H1 (cell line): ENCODE data around the gene GAS6. TPM values are rescaled to one million over a fixed set of nuclear protein-coding genes. Genes with fewer than 3 reads are reported as not detected.
A peak's percentile ranks its signal among the peaks of the same experiment; 100 is the strongest.

ENCODE experiments used
- CTCF ChIA-PET: fragments of 300-600 bp; sonication (Branson Sonifier 250); formaldehyde crosslinking; loops from one replicate; lab custom pipeline; 2021; ENCODE audit not compliant: partially characterized antibody; lab: Charles Lee
- POLR2A ChIA-PET: fragments of 300-600 bp; sonication (Branson Sonifier 250); formaldehyde crosslinking; loops from one replicate; lab custom pipeline; 2021; ENCODE audit warnings: inconsistent platforms; ENCODE audit not compliant: partially characterized antibody; lab: Charles Lee
- DNase-seq, 2 experiments: peaks; one replicate each; pipeline versions ENCODE4 v3.0.0 to v3.0.0-alpha.2; 2010 to 2022; ENCODE audit warnings: low spot score in 2 of 2, low read depth in 1 of 2, mixed read lengths in 1 of 2
- FAIRE-seq: peaks from 2 replicates; lab custom pipeline; 2011; peaks lifted over from hg19 to GRCh38; lab: Jason Lieb, UNC
- H2AFZ ChIP-seq: 2 replicates; pipeline ENCODE4 v1.8.1; 2012; ENCODE audit warnings: low read length, inconsistent platforms
- H2AK5ac ChIP-seq: 2 replicates; pipeline ENCODE4 v1.6.1; 2013; ENCODE audit warnings: low read depth, low read length
- H2BK120ac ChIP-seq: replicated peaks from 2 replicates; pipeline ENCODE3; 2013; ENCODE audit warnings: low read depth, low read length, inconsistent platforms
- H2BK12ac ChIP-seq: 2 replicates; pipeline ENCODE4 v1.6.1; 2013; ENCODE audit warnings: low read depth, low read length
- H2BK15ac ChIP-seq: 2 replicates; pipeline ENCODE4 v1.6.1; 2013; ENCODE audit warnings: low read length
- H2BK20ac ChIP-seq: 2 replicates; pipeline ENCODE4 v1.6.1; 2013; ENCODE audit warnings: low read length
- H2BK5ac ChIP-seq: 2 replicates; pipeline ENCODE4 v1.6.1; 2013; ENCODE audit warnings: low read depth, low read length
- H3K14ac ChIP-seq: 2 replicates; pipeline ENCODE4 v1.6.1; 2013; ENCODE audit warnings: inconsistent platforms; ENCODE audit not compliant: insufficient read length
- H3K18ac ChIP-seq: 2 replicates; pipeline ENCODE4 v1.6.1; 2013; ENCODE audit warnings: low read length; ENCODE audit errors: extremely low read depth
- H3K23ac ChIP-seq: 2 replicates; pipeline ENCODE4 v1.6.1; 2013; ENCODE audit warnings: inconsistent platforms; ENCODE audit not compliant: insufficient read length
- H3K23me2 ChIP-seq: 2 replicates; pipeline ENCODE4 v1.6.1; 2013; ENCODE audit warnings: low read depth, low read length
- H3K27ac ChIP-seq: 2 replicates; pipeline ENCODE4 v1.6.1; 2011; ENCODE audit warnings: low read depth, low read length, inconsistent platforms
- H3K27me3 ChIP-seq, 4 experiments: replicated peaks in 1 of 4; 1 replicate in 1 of 4; 2 replicates in 3 of 4; pipeline versions ENCODE4 v1.6.1 to v1.8.1; 2011 to 2013; ENCODE audit warnings: low read length in 3 of 4, mild to moderate bottlenecking in 3 of 4, inconsistent platforms in 2 of 4, mixed read lengths in 2 of 4, moderate library complexity in 1 of 4; ENCODE audit not compliant: control insufficient read depth in 3 of 4, insufficient read depth in 3 of 4; ENCODE audit errors: extremely low read depth in 1 of 4
- H3K36me3 ChIP-seq, 4 experiments: 2 replicates each; pipeline versions ENCODE4 v1.6.1 to v1.8.1; 2011 to 2013; ENCODE audit warnings: mild to moderate bottlenecking in 4 of 4, low read length in 3 of 4, moderate library complexity in 2 of 4, control low read depth in 1 of 4, inconsistent platforms in 1 of 4; ENCODE audit not compliant: insufficient read depth in 4 of 4, control insufficient read depth in 2 of 4
- H3K4ac ChIP-seq: replicated peaks from 2 replicates; pipeline ENCODE3; 2013; ENCODE audit warnings: low read length, low read depth, mixed read lengths, inconsistent platforms; ENCODE audit not compliant: insufficient read length
- H3K4me1 ChIP-seq, 4 experiments: replicated peaks in 1 of 4; 1 replicate in 1 of 4; 2 replicates in 3 of 4; pipeline versions ENCODE4 v1.6.1 to v1.8.1; 2011 to 2013; ENCODE audit warnings: low read length in 3 of 4, inconsistent platforms in 2 of 4, mixed read lengths in 1 of 4; ENCODE audit not compliant: insufficient read depth in 4 of 4, control insufficient read depth in 3 of 4
- H3K4me2 ChIP-seq, 2 experiments: 2 replicates each; pipeline versions ENCODE4 v1.6.1 to v1.8.1; 2011 to 2013; ENCODE audit warnings: low read depth in 2 of 2, low read length in 2 of 2, control low read depth in 1 of 2, inconsistent platforms in 1 of 2, mild to moderate bottlenecking in 1 of 2; ENCODE audit not compliant: insufficient read depth in 1 of 2
- H3K4me3 ChIP-seq, 4 experiments: fragments of 200-600, 300-600 bp in 1 of 4; sonication (generic), shearing (Covaris generic), sonication (Bioruptor Twin) in 1 of 4; 2 replicates each; pipeline versions ENCODE4 v1.5.1 to v1.8.1; 2011 to 2016; ENCODE audit warnings: low read length in 4 of 4, low read depth in 3 of 4, control low read depth in 2 of 4, inconsistent platforms in 2 of 4, mild to moderate bottlenecking in 2 of 4, mixed read lengths in 1 of 4, moderate library complexity in 1 of 4; ENCODE audit not compliant: insufficient read depth in 2 of 4; ENCODE audit errors: extremely low read depth in 1 of 4
- H3K56ac ChIP-seq: replicated peaks from 2 replicates; pipeline ENCODE3; 2013; ENCODE audit warnings: low read depth, mild to moderate bottlenecking, mixed read lengths, low read length, inconsistent platforms; ENCODE audit not compliant: insufficient read length
- H3K79me1 ChIP-seq: 2 replicates; pipeline ENCODE4 v1.6.1; 2013; ENCODE audit warnings: low read depth, low read length, control low read depth
- H3K79me2 ChIP-seq, 2 experiments: 2 replicates each; pipeline versions ENCODE4 v1.6.1 to v1.8.1; 2012 to 2013; ENCODE audit warnings: low read length in 2 of 2, mild to moderate bottlenecking in 2 of 2, inconsistent platforms in 1 of 2; ENCODE audit not compliant: insufficient read depth in 2 of 2, control insufficient read depth in 1 of 2
- H3K9ac ChIP-seq, 4 experiments: replicated peaks in 1 of 4; 1 replicate in 1 of 4; 2 replicates in 3 of 4; pipeline versions ENCODE4 v1.6.1 to v1.8.1; 2011 to 2013; ENCODE audit warnings: low read depth in 3 of 4, low read length in 3 of 4, control low read depth in 2 of 4, mild to moderate bottlenecking in 2 of 4, moderate library complexity in 2 of 4, inconsistent platforms in 1 of 4; ENCODE audit errors: extremely low read depth in 1 of 4
- H3K9me3 ChIP-seq, 2 experiments: 2 replicates each; pipeline versions ENCODE4 v1.6.1 to v1.8.1; 2012 to 2013; ENCODE audit warnings: mild to moderate bottlenecking in 2 of 2, moderate library complexity in 2 of 2, control low read depth in 1 of 2, inconsistent platforms in 1 of 2, low read depth in 1 of 2, low read length in 1 of 2, mixed read lengths in 1 of 2; ENCODE audit not compliant: insufficient read depth in 2 of 2
- H4K20me1 ChIP-seq, 2 experiments: replicated peaks in 1 of 2; 2 replicates each; pipeline versions ENCODE3 to v1.8.1; 2011 to 2013; ENCODE audit warnings: inconsistent platforms in 2 of 2, low read length in 2 of 2, mild to moderate bottlenecking in 1 of 2; ENCODE audit not compliant: insufficient read depth in 2 of 2, control insufficient read depth in 1 of 2
- H4K5ac ChIP-seq: 2 replicates; pipeline ENCODE4 v1.6.1; 2013; ENCODE audit warnings: low read length, low read depth, mixed read lengths, inconsistent platforms; ENCODE audit not compliant: insufficient read length
- H4K8ac ChIP-seq: 2 replicates; pipeline ENCODE4 v1.8.0; 2013; ENCODE audit warnings: mild to moderate bottlenecking, moderate library complexity, low read length, inconsistent platforms; ENCODE audit not compliant: insufficient read depth; ENCODE audit errors: extremely low read depth
- H4K91ac ChIP-seq: replicated peaks from 2 replicates; pipeline ENCODE3; 2013; ENCODE audit warnings: low read length, mixed read lengths, inconsistent platforms; ENCODE audit not compliant: insufficient read length
- CBX8 ChIP-seq: fragments of 300-800, 300-1000 bp; sonication (generic); IDR thresholded peaks from 2 replicates; pipeline ENCODE4 v1.7.1; 2016; ENCODE audit warnings: low read depth, low read length, borderline replicate concordance
- EGR1 ChIP-seq: IDR thresholded peaks from 2 replicates; pipeline ENCODE4 v1.6.1; 2011; ENCODE audit warnings: low read depth, low read length, borderline replicate concordance
- JUN ChIP-seq: IDR thresholded peaks from 2 replicates; pipeline ENCODE4 v1.6.1; 2011; ENCODE audit warnings: low read depth, mild to moderate bottlenecking, improper control_type of control experiment, low read length
- RXRA ChIP-seq: IDR thresholded peaks from 2 replicates; pipeline ENCODE4 v1.6.1; 2011; ENCODE audit warnings: low read depth, mild to moderate bottlenecking, low read length, moderate library complexity; ENCODE audit not compliant: insufficient read depth
- SP1 ChIP-seq: IDR thresholded peaks from 2 replicates; pipeline ENCODE4 v1.6.1; 2011; ENCODE audit warnings: low read depth, low read length
- SUZ12 ChIP-seq: fragments of 200-600 bp; sonication (generic); IDR thresholded peaks from 2 replicates; pipeline ENCODE4 v1.6.1; 2012; ENCODE audit warnings: mild to moderate bottlenecking, inconsistent platforms, low read length, moderate library complexity, mixed read lengths
- TAF1 ChIP-seq: IDR thresholded peaks from 2 replicates; pipeline ENCODE4 v1.6.1; 2011; ENCODE audit warnings: mild to moderate bottlenecking, low read depth, low read length
- TAF7 ChIP-seq: optimal IDR thresholded peaks from 2 replicates; pipeline ENCODE3; 2011; ENCODE audit warnings: low read depth, mild to moderate bottlenecking, inconsistent platforms, low read length, moderate library complexity, borderline replicate concordance
- WGBS, 2 experiments: shearing (Covaris generic) in 1 of 2; methylation state at CpG; one replicate each; pipeline versions ENCODE4 v1.1.6 to v1.1.7; 2013 to 2015; ENCODE audit warnings: low lambda C conversion rate in 2 of 2, mixed read lengths in 2 of 2, inconsistent platforms in 1 of 2, low coverage in 1 of 2, missing lambda C conversion rate in 1 of 2; ENCODE audit not compliant: insufficient replicate concordance in 2 of 2, insufficient coverage in 1 of 2, insufficient read length in 1 of 2; ENCODE audit errors: extremely low coverage in 1 of 2, missing lambda C conversion rate in 1 of 2; 5-methylcytosine and 5-hydroxymethylcytosine counted together
- polyA plus RNA-seq, 7 experiments: library from polyadenylated mRNA; depleted of rRNA in 3 of 7; stranded (reverse) in 5 of 7; unstranded in 2 of 7; fragments of >200 nt in 5 of 7; fragments of 200-250 nt in 2 of 7; gene quantifications; 1 replicate in 5 of 7; 2 replicates in 1 of 7; 4 replicates in 1 of 7; pipeline versions ENCODE4 v1.2.1 to v1.2.3, GENCODE V29; 2011 to 2013; ENCODE audit warnings: missing spikeins in 2 of 7, mixed read lengths in 2 of 7
- total RNA-seq: library from RNA; stranded (reverse); fragmentation: NEBNext Ultra II Directional; extraction: Animal tissue kit (Norgen Biotek cat#: 25700); gene quantifications from 2 replicates; pipeline ENCODE4 v1.2.1, GENCODE V29; 2021
- TF ChIP-seq, protein P1 (sequence below): IDR thresholded peaks from 2 replicates; pipeline ENCODE4 v1.6.1; 2012; ENCODE audit warnings: low read length, inconsistent platforms
- TF ChIP-seq, protein P2 (sequence below): IDR thresholded peaks from 2 replicates; pipeline ENCODE4 v1.6.1; 2012; ENCODE audit warnings: inconsistent platforms

Gene GAS6
- total and polyA plus RNA-seq, 2 of the 8 experiments (the other 6 are each of a cell fraction or from before 2014, with no cell fraction given), result 18.6 to 31.0 TPM

DNA sequence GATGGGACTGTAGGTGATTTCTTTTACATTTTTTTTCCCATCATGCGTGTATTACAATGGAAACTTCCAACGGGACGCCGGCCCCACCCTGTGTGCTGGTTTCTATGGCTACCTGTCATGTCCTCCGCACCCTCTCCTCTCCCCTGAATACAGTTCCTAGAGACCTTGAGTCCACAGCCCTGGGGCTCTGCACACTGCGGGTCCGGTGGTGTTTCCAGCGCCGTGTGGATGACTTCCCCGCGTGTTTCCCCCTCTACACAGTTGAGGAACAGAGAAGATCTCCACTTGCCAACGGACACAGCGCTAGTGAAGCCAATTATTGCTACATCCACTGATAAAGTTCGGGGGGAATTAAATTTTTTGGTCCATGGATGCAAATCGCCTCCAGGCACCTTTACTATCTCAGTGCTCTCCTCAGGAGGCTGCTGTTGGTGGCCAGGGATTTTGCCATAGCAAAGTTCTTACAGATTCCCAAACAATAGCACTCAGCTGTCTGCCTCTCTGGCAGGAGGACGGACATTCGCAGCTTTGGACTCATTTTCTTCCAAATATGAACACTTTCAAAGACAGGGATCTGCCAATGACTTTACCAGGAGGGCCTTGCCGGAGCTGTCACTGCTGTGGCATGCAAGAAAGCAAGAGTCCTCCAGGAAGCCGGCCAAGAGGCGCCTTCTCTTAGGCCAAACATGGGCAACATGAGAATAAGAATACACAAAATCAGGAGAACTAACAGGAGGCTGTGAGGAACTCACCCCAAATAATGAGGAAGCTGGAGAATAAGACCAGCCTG, 39.3 kb upstream of the GAS6 start:
- Histone ChIP-seq H3K4me2 (no peak overlapping the region), H3K18ac (no peak overlapping the region), H2AFZ (no peak overlapping the region), H3K27ac (no peak overlapping the region), H3K79me1 (no peaks in the 10 kb centered on the region), H4K91ac (no peak overlapping the region), H2BK5ac (no peak overlapping the region), H3K4me1 (peaks cover 0 to 2% (median 0%) of the 10 kb centered on the region in 4 experiments; a peak in 1 of 7 replicates), H4K20me1 (no peaks in the 10 kb centered on the region), H2BK20ac (no peak overlapping the region), H2BK12ac (no peak overlapping the region), H3K27me3 (no peaks in the 10 kb centered on the region; a peak in 1 of 7 replicates), H3K36me3 (no peaks in the 10 kb centered on the region), H4K5ac (no peak overlapping the region), H3K23ac (no peak overlapping the region), H2BK15ac (no peak overlapping the region), H3K14ac (peak overlapping the region; percentile 56), H3K4ac (no peak overlapping the region), H4K8ac (no peak overlapping the region; the same call in 1 of the 2 replicates), H3K56ac (no peak overlapping the region), H3K9me3 (no peaks in the 10 kb centered on the region; a peak in 1 of 4 replicates), H2AK5ac (no peak overlapping the region), H3K23me2 (no peaks in the 10 kb centered on the region), H3K9ac (no peak overlapping the region), H2BK120ac (no peak overlapping the region), H3K79me2 (no peaks in the 10 kb centered on the region), H3K4me3 (no peak overlapping the region)
- DNase-seq (peak in 1 of 2 experiments; percentile 37), FAIRE-seq (no peak)
- CTCF ChIA-PET, result interaction anchor here (0.8 to 2.5 kb wide), 9 partner anchors 9 to 225 kb away, joined by 3 to 13 read pairs (median 4); no protein-coding TSS in a partner anchor
- POLR2A ChIA-PET, result no interaction called here
- WGBS, 2 experiments, result 90% methylated on average over 20 of the region's 20 CpGs; no CpG with 5 or more reads in 1 of the 2 experiments
- TF ChIP-seq RXRA (no peak), TAF7 (no peak), JUN (no peak), SP1 (no peak), CBX8 (no peak), SUZ12 (no peak), EGR1 (no peak), TAF1 (no peak)
- TF ChIP-seq, protein P1, sequence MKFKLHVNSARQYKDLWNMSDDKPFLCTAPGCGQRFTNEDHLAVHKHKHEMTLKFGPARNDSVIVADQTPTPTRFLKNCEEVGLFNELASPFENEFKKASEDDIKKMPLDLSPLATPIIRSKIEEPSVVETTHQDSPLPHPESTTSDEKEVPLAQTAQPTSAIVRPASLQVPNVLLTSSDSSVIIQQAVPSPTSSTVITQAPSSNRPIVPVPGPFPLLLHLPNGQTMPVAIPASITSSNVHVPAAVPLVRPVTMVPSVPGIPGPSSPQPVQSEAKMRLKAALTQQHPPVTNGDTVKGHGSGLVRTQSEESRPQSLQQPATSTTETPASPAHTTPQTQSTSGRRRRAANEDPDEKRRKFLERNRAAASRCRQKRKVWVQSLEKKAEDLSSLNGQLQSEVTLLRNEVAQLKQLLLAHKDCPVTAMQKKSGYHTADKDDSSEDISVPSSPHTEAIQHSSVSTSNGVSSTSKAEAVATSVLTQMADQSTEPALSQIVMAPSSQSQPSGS, result no peak
- TF ChIP-seq, protein P2, sequence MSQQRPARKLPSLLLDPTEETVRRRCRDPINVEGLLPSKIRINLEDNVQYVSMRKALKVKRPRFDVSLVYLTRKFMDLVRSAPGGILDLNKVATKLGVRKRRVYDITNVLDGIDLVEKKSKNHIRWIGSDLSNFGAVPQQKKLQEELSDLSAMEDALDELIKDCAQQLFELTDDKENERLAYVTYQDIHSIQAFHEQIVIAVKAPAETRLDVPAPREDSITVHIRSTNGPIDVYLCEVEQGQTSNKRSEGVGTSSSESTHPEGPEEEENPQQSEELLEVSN, result no peak
